Measurements from ENCODE around the gene IGF2BP3.

IGF2BP3 gene

DNA sequence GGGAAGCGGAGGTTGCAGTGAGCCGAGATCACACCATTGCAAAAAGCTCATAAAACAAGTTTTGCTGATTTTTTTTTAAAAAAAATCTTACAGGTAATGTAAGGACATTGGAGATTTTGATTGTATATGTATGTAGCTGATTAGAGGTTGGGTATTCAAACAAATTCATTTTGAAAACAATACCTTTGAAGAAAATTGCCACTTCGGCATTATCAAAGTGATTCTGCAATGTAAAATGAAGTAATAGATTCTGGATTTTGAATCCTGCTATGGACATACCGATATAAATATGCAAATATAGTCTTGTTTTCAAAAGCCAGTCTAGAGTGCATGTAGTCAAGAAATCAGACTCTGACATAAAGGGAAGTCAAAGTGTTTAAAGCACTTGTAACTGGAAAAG, 12.4 kb upstream of the IGF2BP3 start:
- TF ChIP-seq, protein P1, sequence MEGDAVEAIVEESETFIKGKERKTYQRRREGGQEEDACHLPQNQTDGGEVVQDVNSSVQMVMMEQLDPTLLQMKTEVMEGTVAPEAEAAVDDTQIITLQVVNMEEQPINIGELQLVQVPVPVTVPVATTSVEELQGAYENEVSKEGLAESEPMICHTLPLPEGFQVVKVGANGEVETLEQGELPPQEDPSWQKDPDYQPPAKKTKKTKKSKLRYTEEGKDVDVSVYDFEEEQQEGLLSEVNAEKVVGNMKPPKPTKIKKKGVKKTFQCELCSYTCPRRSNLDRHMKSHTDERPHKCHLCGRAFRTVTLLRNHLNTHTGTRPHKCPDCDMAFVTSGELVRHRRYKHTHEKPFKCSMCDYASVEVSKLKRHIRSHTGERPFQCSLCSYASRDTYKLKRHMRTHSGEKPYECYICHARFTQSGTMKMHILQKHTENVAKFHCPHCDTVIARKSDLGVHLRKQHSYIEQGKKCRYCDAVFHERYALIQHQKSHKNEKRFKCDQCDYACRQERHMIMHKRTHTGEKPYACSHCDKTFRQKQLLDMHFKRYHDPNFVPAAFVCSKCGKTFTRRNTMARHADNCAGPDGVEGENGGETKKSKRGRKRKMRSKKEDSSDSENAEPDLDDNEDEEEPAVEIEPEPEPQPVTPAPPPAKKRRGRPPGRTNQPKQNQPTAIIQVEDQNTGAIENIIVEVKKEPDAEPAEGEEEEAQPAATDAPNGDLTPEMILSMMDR (IDR thresholded peaks at IDR 0.05): no peak

DNA sequence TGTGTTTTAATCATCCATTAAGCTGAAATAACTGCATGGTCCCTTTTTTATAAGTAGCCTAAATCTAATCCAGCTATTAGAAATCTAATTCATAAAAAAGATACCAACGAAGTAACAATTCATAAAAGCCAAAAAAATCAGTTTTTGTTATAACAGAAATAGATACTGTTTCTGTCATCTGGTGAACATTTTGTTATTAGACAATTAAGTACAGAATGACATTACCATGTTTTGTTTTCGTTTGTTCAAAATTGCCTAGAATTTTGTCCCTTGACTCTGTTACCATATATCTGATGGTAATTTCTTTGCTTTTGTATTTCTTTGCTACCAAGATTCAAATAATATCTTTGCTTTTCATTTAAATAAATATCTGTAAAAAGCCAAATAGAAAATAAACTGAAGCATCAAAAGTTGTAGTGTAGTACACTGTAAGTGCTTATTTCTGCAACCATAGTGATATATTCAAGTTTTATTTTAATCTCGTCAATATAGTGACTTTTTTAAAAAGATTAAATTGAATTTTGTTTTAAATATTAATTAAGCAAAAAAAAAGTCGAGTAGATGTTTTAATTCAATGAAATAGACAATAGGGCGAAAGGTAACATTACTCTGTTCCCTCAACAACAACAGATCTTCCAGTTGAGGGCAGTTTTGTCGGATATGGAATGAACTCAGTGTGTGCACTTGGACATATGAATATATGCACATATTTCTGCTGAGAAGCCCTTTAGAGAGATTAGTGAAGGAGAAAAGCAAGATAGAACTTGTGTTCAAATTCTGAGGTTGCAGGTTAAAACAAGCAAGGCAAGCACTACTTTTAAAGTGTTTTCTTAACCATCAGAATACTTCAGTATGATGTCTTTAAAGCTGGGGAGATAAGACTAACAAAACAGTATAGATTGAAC, 7.9 kb upstream of the IGF2BP3 start:
- TF ChIP-seq, protein P1 (IDR thresholded peaks at IDR 0.05): no peak

DNA sequence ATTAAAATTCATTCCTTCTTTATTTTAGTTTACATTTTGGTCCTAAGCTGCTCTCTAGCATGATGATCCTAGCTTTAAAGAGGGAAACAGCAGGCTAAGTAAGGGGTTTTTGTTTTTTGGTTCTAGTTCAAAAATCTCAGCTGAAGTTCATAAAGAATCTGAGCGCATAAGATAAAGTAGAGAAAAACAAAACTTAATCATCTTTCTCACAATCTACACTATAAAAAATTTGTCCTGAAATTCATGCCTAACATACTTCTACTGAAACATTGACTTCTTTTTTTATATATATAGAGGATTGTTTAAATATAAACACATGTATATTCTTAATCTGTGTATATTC, 6.8 kb upstream of the IGF2BP3 start:
- TF ChIP-seq, protein P1 (IDR thresholded peaks at IDR 0.05): no peak

DNA sequence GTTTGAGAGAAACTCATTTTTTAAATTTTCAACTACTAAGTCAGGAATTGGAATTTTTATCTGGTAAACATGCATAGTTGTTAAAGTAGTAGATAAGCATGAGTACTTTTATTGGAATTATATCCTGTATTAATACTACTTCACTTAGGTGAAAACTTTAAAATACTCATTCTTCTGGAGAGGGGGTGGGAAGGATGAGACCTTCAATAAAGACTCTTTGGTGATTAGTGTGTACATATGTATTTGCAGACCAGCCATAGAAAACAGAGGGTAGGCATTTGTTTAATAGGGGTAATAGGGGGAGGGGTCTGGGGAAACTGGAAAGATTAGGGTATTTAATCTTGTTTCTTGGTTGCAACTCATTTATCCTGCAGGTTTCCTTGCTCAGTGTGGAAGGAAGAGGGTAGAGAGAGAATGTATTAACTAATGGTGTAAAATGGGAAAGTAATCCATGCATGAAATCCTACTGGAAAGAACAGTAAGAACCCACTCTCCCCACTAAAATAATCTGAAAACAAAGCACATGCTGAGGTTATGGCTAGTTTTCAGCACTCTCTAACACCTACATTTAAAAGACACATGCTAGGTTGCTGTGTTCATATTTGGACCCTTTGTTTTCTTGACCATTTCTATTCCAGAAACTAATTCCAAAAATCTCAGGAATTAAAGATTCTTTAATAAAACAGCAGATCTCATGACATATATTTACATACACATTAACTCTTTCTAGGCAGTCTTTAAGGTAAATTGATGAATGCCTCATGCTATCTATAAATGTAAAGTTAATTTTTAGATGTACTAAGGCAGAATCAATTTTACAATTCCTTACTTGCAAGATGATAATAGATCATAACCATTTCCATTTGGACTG, 6.2 kb upstream of the IGF2BP3 start:
- TF ChIP-seq, protein P1 (IDR thresholded peaks at IDR 0.05): no peak

DNA sequence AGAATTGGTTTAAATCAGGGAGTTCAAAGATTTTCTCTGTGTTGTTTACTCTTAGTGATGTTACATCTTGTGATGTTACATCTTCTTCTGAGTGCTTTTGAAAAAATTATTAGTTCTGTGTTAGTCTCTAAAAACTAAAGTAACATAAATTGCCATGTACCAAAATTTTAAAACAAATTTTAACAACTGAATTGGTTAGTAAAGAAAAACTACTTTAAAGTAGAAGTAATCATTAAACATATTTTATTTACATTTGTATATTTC, 5.2 kb upstream of the IGF2BP3 start:
- TF ChIP-seq, protein P1 (IDR thresholded peaks at IDR 0.05): no peak

DNA sequence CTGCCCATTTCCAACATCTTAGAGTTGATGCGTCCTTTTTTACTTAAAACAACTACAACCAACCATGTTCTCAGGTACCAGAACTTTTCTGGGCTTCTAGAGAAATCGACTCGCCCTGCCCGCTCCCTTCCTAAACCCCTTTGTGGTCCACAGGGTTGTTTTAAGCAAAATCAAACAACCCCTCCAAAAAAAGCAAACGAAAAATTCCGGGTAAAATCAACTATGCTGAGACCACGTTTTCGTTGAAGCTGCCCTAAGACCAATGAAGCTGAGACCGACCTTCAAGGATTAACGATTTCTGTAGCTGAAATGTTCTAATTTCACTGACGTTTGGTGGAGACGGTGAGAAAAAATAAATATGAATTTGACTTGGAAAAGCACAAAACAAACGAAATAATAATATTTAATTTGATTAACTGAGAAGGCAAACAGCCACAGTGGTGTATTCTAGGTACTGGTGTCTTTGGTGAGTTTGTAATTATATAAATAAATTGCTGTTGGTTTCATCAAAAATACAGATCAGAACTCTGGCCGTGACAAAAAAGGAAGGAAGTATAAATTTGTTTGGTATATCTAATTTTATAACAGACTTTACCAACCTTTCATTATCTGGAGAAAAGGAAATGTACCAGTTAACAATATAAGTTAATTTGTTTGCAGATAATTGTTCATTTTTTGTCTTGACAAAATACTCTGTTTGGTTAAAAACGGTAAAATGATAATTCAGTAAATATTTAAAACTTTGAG, 4.7 kb upstream of the IGF2BP3 start:
- TF ChIP-seq, protein P1 (IDR thresholded peaks at IDR 0.05): no peak

DNA sequence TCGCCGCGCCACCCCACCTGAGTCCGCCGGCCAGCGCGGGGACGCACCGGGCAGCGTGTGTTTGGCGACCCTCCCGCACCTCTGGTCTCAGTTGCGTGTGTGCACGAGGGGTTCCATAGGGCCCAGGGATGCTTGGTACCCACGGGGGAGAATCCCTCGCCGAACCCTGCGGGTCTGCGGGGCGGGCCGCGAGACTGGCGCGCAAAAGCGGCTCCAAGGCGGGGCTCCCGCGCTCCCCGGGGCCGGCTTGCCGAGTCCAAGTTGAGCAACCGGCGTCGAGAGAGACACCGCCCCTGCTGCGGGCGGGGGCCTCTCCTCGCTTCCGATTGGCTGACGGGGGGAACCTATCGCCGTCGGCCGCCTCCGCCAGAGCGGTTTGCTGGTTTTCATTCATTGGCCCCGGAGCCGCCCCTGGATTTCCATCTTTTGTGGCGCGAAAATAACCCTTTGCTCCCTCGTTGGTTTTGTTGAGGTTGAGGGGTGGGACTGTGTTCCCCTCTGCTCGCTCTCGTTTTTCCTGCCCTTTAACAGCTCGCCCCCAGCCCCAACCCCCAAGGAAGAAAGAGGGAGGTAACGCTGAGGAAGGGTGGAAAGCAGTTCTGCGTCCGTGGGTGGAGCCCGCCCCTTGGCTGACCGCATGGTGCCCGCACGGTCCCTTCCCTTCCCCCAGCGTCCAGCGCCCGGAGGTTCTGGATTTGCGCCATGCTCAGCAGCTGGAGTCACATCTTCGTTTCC, 4.0 kb upstream of the IGF2BP3 start:
- TF ChIP-seq, protein P1 (IDR thresholded peaks at IDR 0.05): no peak
